Medulla oblongata (tissue), 1 donor: ENCODE measurements around the gene SETD6.
"Not testable (repeated sequence)": the region's sequence is repeated elsewhere in the genome, so short reads cannot be mapped to it uniquely, and the experiment has no call there.

Experiments used
- DNase-seq: peaks from one replicate; pipeline ENCODE4 v3.0.0-alpha.2; 2015; ENCODE audit errors: extremely low spot score

Gene SETD6, protein sequence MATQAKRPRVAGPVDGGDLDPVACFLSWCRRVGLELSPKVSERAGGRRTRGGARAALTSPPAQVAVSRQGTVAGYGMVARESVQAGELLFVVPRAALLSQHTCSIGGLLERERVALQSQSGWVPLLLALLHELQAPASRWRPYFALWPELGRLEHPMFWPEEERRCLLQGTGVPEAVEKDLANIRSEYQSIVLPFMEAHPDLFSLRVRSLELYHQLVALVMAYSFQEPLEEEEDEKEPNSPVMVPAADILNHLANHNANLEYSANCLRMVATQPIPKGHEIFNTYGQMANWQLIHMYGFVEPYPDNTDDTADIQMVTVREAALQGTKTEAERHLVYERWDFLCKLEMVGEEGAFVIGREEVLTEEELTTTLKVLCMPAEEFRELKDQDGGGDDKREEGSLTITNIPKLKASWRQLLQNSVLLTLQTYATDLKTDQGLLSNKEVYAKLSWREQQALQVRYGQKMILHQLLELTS

DNA sequence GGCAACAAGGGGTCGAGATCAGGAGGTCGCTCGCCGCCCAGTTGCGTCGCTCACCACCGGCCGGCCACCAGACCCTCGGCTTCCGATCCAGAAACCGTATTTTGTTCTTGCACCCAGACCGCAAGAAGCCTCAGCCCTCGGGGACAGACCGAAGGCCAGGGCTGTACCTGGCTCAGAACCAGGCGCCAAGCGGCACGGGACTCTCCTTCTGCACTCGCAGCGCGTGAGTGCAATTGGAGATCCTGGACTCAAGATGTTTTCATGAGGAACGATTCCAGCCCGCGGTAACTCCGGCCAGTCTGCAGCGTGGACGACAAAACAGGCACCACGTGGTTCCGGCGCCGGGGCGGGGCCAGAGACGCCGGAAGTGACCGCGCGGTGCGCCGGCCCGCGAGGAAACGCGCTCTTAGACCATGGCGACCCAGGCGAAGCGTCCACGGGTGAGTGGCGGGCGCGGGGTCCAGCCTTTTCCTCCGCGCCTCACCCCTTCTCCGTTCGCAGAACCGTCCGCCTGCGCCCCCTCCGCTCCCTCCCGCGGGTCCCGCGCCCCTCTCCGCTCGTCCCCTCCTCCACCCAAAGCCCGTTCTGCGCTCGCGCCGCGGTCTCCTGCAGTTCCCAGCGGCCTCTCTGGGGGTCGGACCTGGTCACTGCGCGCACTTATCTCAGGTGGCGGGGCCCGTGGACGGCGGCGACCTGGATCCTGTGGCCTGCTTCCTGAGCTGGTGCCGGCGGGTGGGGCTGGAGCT lies at the start of gene SETD6:
SETD6 (plus strand) TSS at position 393 of the 746 bp plus-strand sequence; CDS start at position 414, 21 bp downstream.
- DNase-seq: peak; percentile 90

DNA sequence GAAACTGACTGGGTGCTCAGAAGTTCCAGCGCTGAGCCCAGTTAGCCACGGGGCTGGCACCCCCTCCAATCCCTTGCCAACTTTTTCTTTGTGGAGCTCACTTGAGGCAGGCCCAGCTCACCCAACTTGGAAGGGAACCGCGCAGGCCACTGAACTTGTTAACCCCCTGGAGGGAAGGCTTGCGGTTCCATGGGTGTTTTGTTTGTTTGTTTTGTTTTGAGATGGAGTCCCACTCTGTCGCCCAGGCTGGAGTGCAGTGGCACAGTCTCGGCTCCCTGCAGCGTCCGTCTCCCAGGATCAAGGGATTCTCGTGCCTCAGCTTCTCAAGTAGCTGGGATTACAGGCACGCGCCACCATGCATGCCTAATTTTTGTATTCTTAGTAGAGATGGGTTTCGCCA lies 49.5 kb upstream of the SETD6 start:
- no peak for DNase-seq

DNA sequence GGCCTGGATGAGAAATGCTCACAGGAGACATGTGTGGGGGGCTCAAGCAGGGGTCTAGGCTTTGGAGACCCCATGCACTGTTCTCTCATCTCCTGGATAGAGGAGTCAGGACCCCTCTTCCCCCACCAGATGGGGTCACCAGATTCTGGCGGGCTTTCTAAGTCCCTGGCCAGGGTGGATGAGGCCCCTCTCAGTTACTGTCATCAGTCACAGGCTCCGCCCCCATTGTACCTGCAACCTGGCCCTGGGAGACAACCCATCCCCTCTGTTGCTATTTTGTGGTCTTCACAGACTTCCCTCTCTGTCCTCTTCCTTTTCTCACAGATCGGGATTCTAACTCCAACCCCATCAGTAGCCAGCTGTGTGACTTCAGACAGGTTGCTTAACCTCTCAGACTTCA lies 48.9 kb upstream of the SETD6 start:
- DNase-seq: no peak

DNA sequence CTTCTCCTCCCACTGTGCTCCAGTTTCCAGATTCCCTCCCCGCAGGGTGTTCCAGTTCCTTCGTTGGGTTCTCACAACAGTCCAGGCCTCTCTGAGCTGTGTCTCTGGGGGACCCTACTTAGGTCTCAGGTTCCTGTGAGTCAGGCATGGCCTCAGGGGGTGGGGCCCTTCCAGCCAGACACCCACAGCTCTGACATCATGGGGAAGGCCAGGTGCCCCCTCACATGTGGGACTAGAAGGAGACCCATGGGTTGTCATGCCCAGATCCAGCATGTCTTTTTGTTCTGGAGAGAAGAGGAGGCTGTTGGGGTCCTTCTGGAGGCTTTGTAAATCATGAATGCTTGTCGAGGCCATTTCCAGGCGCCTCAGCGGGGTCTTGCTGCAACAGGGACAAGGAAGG lies 47.4 kb upstream of the SETD6 start:
- DNase-seq: no peak

DNA sequence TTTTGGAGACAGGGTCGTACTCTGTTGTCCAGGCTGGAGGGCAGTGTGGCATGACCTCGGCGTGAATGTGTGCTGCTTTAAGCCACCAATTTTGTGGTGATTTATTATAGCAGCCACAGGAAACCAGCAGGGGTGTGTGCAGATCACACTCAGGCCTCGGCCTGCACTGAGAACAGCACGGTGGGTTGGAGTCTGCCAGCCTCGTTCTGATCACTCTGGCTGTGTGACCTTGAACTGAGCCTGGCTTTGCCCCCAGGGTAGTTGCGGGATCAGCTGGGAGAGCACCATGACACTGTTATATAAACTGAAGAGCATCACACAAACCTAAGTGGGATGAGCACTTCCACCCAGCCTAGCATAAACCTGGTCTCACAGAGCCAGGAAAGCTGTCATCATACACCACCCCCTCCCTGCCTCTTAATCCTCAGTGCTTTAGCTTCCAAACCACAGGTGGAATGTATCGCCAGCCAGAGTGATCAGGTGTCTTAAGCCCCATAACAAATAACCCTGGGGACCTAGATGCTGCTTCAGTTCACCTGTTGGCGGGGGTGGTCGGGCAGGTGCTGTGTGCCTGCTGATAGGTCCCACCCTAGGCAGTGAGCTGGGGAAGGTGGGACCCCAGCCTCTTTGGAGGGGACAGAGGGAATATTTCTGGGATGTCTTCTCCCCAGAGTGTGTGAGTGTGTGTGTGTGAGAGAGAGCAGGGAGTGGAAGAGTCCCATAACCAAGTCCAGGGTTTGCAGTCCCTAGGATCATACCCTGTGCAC lies 43.9 kb upstream of the SETD6 start:
- DNase-seq: no peak

DNA sequence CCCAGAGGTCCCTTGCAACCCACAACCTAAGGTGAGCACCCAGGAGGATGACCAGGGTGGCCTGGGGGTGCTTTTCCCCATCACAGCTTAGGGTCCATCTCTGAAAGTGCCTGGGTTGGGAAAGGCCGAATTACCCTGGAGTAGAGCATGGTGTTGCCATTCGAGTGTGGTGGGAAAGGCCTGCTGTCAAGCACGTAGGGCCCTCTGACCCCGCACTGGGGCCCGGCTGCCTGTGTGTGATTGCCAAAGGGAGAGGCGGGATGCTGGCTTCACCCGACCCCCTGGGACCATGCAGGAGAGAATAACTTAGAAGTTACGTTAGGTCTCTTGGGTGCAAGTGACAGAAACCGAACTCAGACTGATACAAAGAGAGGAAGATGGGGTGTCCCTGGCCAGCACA lies 43.1 kb upstream of the SETD6 start:
- DNase-seq: no peak

DNA sequence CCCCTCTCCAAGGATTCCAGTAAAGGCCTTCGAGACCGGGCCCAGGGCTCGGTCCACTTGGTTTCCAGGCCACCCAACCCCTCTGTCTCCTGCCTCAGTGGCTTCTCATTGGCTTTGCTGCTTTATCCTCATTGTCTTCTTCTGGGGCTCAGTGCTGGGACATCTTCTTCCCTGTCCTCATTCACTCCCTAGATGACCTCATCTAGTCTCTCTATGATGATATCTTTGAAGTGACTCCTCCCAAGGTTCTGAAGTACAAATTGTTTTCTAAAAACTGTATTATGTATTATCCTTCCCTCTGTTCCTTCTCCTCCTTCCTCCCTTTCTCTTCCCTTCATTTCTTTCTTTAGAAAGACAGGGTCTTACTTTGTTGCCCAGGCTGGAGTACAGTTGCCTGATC lies 42.5 kb upstream of the SETD6 start:
- no peak for DNase-seq

DNA sequence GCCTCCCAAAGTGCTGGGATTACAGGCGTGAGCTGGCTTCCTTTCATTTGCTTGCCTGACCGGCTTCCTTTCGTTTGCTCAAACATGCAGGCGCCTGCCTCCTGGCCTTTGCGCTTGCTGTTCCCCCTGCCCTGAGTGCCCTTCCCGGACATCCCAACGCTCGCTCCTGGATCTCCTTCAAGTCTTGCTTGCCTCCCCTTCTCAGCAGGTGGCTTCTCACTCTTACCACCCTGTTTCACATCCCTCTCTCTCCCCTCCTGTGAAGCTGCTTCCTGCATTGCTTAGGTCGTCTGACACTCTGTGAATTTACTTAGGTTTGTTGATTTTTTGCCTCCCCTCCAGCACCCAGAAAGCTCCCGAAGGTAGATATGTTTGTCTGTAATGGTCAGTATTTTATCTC lies 41.0 kb upstream of the SETD6 start:
- no peak for DNase-seq

DNA sequence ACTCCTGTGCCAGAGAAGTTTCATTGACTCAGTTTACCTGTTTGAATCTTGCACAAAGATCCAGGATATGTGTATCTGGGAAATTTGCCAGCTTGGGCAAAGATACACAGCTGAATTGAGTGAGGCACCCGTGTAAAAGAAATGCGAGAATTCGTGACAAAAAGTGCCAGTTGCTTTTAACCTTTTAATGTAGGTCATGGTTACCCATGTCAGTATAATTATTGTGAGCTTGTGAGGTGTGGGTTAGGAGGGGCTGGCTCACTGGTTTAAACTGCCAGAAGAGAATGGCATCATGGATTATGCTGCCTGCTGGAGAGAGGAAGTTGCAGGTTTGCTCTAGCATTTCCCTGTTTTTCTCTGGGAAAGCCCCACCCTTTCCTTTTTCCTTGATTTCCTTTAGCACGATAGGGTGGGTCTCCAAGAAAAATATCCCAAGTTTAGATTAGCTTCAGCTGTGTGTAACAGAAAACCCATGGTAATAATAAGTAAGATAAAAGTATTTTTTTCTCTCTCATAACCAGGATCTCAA lies 40.2 kb upstream of the SETD6 start:
- DNase-seq: no peak

DNA sequence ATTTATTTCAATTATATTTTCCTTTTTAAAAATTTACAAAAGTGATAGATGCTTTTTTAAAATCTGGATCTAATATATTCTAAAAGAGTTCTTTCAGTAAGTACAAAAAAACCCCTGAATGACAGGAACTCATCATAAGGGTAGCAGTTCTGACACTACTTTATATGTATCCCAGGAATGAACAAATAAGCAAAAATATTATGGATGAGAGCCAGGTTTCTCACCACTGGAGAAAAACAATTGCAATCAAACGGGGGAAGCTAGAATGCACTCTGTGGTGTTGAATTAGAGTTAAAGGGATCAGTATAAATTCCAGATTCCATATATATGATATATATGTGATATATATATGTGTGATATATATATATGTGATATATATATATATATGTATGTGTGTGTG lies 38.5 kb upstream of the SETD6 start:
- no peak for DNase-seq

DNA sequence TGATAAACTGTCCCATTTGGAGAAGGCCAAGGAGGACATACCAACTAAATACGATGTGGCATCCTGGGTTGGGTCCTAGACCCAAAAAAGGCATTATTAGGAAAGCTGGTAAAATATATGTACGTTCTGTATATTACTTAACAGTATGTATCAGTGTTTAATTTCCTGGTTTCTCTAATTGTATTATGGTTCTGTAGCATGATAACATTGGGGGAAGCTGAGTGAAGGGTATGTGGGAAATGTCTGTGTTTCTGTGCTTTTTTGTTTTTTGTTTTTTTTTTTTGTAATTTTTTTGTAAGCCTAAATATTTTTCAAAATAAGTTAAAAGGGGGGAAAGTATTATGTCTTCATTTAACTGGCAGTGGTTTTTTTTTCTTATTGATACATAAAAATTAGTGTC lies 36.9 kb upstream of the SETD6 start:
- no peak for DNase-seq

DNA sequence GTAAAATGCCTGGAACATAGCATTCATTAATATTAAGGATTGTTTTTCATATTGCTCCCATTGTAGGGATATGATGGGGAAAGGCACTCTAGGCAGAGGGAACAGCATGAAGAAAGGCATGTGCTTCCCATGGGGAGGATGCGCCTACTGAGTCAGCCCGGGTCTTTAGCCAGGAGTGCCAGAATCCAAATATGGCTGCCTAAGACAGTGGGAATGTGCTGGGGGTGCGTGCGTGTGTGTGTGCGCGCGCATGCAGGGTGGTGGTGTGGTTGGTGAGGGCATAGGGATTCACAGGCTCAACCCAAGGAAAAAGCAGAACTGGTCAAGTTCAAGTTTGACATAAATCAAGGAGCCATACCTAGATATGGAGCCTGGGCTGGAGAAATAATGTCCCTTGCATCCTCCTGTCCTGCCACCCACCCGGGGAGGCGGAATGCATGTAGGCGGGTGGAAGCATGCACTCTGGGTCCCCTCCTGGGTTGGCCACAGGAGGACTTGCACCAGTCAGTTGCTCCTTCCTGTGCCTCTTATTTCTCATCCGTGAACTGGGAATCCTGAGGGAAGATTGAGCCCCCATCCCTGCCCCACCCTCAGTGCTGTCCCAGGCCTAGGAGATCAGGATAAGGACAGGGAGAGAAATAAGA lies 34.0 kb upstream of the SETD6 start:
- no peak for DNase-seq

DNA sequence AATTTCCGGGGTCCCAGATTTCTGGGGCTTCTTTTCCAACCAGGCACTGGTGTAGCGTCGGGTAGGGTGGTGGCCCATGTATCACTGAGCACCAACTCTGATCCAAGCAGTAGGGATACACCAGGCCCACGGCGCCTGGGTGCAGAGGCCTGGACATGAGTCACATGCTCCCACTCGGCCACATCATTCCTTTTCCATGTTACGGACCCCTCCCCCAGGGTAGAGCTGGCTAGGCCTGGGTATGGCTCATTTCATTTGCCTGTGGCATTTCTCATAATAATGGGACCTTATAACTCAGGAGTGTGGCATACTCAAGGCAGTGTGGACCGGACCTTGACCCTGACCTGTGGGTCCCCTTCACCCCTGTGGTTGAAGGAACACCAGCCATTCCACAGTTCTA lies 33.4 kb upstream of the SETD6 start:
- no peak for DNase-seq

DNA sequence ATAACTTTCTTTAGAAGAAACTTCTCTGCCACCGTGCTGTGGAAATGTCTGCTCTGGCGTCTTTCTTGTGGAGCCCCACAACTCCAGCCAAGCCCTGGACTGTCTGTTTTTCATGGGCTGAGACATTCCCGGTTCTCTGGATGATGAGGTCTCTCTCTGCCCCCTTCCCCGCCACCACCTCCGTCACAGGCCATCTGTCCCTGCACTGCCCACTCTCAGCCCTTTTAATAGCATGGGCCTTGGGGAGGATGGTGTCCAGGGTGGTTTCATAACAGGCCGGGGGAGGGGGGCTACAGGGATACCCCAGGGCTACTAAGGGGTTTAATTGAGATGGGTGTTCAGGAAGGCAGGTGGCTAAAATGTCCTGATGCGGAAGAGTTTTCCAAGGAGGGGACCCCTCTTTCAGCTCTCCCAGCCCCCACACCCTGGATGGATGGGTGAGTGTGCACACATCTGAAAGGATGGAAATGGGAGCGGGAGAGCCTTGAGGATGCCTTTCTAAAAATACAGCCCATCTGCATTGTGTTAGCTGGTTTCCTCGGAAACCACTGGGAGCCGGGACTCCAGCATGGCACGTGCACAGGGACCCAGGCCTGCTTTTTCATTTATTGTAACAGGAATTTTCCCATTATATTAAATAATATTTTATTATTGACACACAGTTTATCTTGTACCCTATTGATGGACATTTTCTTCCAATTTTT lies 30.0 kb upstream of the SETD6 start:
- DNase-seq: no peak

DNA sequence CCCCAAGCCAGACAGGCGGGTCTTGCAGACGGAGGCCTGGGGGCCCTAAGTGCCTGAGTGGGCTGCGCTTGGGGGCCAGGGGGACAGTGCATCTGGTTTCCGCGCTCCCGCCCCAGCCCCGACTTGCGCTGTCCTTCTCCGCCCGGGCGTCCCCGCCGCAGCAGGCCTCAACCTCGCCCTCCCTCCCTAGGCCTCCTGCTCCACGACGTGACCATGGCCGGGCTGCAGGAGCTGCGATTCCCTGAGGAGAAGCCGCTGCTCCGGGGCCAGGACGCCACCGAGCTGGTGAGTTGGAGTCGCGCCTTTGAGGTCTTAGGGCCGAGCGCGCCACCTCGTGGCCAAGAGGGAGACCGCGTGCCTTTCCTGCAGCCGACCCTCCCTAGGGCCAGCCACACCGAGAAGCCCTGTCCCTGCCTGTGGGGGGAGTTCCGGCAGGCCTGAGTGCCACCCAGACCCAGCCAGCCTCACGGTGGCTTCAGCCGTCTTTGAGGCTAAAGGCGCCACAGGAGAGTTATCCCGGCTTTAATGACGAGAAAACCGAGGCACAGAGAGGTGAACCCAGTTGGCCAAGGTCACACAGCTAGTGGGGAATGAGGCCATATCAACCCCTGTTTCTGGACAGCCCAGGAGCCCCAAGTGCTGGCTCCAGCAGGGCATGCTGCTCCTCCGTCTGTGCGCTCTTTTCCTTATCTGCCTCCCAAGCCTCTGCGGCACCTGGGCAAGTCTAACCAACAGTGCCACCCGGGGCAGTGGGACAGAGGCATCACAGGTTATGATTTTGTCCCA lies 27.6 kb upstream of the SETD6 start:
- peak; percentile 85 for DNase-seq

DNA sequence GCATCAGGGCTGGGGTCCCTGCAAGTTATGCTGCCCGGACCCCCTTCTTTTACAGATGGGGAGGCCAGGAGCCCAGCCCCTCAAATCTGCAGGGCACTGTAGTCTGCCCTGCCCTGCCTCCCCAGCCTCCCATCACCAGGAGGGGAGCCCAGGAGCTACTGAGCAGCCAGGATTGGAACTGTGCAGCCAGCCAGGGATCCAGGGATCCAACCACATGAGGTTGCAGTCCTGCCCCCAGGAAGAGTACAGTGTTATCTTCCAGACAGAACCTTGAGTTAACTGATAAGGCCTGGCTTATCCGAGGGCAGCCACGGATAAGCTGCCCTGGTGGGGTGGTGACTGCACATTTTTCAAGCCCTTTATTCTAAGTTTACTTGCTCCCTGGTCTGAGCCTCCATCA lies 26.8 kb upstream of the SETD6 start:
- DNase-seq: no peak

DNA sequence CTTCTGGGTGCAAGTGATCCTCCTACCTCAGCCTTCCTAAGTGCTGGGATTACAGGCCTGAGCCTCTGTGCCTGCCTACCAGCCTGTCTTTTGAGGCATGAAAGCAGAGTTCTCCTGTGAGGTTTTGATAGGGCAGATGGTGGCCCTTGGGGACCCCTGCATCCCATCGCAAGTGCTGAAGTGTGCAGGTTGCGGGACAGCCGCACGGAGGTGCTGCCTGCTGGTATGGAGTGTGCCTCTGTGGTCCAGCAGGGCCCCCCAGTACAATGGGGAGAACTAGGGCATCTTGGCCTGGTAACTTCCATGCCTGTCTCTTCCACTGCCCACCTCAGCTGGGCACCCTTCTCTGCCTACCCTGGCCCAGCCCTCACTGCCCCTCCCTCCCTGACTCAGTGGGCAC lies 25.3 kb upstream of the SETD6 start:
- DNase-seq: no peak

DNA sequence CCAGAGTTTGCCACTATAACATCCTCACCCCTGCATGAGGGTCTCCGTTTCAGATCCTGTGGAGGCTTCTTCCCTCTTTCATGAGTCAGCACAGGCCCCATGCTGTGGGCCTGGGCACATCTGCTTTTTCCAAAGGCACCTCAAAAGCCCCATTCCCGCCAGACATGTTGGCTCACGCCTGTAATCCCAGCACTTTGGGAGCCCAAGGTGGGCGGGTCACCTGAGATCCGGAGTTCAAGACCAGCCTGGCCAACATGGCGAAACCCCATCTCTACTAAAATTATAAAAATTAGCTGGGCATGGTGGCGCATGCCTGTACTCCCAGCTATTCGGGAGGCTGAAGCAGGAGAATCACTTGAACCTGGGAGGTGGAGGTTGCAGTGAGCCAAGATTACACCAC lies 24.8 kb upstream of the SETD6 start:
- DNase-seq: not testable (repeated sequence)

DNA sequence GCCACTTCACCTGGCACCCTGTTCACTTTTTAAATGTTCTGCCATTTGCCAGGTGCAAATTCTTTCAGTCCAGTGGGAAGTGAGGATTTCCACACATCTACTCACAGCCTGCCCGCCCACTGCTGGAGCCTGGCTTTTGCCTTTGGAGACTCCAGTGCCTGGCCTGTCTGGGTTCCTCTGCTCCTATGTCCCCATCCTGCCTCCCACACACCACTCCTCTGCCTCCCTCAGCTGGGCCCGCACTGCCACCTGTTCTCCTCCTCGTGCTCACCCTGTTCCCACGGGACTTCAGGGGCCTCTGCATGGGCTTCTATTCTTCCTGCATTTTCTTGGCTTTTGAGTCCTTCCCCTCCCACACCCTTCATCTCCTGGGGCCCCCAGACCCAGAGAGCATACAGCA lies 23.3 kb upstream of the SETD6 start:
- no peak for DNase-seq

DNA sequence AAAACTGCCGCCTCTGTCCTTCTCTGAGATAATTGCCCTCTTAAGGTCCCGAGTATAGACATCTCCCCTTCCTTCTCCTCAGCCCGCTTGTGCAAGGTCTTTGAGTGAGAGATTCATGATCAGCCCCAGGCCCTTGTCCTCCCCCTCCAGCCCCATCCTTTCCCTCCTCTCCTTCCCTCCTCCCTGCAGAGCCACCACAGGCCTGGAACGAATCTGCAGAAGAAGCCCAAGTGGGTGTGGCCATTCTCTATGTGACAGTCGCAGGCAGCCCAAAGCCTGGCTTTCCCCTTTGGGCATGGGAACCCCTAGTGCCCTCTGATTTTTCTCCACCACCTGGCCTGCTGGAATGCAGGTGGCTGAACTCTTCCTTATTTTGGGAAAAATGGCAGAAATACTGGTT lies 22.6 kb upstream of the SETD6 start:
- DNase-seq: no peak
